SW480 (cell line): ENCODE data around the gene WNT5A.

Experiments
- DNase-seq: peaks from one replicate; pipeline ENCODE4 v3.0.0-alpha.2; 2016; ENCODE audit warnings: low spot score

WNT5A gene

DNA sequence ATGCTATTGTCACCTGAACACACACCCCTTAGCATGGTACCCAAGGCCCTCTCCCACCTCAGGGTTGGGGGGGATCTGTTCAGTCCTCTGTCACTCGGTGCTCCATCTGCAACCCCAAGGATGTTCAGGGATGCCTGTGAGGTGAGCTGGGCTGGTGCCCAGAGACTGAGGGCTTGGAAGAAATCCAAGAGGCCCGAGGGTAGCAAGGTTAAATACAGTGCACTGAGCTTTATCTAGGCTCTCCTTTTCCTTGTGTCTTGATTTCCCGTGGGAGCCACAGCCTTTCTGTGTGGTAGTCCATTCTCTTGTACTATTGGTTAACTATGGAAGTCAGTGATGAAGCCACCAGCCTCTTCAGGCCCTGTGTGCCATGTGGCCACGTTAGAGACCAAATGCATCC lies 18.7 kb upstream of the WNT5A start:
- DNase-seq: no peak

DNA sequence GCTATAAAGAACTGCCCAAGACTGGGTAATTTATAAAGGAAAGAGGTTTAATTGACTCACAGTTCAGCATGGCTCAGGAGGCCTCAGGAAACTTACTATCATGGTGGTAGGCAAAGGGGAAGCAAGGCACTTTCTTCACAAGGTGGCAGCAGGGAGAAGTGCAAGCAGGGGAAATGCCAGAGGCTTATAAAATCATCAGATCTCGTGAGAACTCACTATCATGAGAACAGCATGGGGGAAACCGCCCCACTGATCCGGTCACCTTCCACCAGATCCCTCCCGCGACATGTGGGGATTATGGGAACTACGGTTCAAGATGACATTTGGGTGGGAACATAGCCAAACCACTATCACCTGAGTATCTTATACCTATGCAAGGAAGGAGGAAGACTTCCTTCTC lies 18.0 kb upstream of the WNT5A start:
- peak; percentile 40 for DNase-seq

DNA sequence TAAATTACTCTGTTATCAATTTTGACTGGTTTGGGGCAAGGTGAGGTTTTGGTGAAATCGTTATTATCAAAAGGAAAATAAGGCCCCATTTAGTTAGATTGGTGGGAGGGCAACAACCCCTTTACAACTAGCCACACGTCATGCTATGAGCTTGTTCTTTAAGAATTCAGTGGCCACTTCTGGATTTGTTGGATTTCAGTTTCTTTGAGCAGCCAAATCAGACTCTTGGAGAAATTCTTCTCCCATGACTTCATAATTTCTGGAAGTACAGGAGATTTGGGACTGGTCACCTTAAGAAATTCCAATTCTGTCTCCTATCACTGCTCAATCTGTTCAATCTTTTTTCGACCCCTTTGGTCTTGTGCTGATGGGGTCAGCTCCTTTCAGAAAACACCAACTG lies 14.8 kb upstream of the WNT5A start:
- no peak for DNase-seq

DNA sequence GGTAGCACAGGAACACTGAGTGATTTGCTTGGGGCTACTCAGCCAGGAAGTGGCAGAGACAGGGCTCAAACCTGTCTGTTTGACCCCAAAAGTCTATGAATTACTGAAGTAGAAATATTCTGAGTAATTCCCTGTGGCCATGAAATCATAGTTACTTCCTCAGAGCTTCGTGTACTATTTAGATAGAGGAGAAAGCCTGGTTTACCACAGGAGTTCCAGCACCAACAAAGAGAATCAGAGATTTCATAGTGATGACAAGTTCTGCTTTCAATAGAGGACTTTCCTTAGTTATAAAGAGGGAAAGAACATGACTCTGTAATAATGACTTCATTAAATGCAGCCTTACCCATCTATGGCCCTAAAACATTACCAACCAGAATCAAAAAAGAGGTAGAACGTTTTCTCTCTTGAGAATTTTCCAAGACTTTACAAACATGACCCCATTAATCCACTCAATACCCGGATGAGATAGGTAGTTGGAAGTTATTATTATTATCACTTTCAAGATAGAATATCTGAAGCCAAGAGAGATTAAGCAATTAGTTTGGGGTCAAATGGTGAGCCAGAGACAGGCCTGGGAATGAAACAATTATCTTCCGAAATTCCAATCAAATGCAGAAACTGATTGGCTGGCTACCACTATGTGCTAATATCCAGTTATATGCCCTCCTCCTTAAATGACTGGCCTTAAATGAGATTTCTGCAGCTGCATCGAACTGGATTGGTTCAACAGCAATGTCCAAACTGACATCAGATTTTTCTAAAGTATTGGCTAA lies 13.6 kb upstream of the WNT5A start:
- no peak for DNase-seq

DNA sequence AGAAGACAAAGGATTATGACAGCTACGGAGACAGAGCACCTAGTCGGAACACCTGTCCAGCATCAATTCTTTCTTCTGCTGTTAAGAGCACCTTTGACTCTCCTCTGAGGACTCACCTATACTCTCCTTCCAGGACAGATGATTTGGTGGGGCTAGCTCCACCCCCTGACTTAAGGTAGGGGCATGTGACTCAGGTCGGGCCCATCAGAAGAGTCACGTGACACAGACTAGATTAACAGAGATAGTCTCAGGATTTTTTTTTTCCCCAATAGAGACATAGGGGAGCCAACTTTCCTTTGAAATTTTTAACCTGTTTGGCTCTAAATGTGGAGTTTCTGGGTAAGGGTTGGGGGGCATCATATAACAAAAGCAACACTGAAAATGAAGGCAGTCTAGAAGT lies 11.4 kb upstream of the WNT5A start:
- no peak for DNase-seq

DNA sequence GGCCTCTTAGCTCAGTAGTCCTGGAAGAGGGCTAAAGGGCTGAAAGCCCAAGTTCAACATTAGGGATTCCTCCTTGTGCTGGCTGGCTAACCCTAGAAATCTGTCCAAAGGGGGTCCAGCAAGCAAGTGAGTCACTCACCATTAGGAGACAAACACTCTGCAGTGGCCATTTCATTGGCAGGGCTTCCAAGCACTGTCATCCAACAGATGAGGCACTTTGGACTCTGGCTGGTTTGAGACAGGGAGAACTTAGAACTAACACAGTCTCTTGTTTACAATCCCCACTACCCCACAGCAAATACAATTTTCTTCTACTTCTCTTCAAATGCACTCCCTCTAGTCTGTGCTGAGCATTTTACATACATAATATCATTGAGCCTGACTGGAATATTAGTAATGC lies 10.1 kb upstream of the WNT5A start:
- DNase-seq: no peak

DNA sequence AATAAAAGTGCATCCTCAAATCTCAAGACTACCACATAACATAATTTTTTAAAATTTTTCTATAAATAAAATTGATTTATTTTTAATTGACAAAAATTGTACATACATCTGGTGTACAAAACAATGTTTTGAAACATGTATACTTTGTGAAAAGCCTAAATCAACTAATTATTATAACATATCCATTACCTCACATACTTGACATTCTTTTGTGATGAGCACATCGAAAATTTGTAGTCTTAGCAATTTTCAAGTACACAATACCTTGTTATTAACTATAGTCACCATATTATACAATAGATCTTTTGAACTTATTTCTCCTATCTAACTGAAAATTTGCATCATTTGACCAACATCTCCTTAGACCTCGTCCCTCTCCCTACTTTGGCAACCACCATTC lies 7.9 kb upstream of the WNT5A start:
- DNase-seq: no peak

DNA sequence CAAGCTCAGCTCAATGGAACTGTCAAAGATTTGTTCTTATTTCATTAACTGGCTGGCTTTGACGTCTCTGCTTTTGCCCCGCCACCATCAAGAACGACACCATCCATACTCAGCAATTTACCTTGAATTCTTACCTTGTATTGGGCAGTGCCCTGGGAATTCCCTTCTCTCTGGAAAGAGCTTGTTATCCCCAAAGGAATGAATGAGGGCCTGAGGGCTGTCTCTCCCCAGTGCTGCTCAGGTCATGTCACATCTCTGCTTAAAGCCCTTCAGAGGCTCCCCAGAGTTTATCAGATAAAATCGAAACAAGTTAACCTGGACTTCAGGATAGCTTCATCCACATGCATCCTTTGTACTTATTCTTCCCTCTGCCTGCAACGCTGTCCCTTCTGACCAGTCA lies 5.9 kb upstream of the WNT5A start:
- no peak for DNase-seq

DNA sequence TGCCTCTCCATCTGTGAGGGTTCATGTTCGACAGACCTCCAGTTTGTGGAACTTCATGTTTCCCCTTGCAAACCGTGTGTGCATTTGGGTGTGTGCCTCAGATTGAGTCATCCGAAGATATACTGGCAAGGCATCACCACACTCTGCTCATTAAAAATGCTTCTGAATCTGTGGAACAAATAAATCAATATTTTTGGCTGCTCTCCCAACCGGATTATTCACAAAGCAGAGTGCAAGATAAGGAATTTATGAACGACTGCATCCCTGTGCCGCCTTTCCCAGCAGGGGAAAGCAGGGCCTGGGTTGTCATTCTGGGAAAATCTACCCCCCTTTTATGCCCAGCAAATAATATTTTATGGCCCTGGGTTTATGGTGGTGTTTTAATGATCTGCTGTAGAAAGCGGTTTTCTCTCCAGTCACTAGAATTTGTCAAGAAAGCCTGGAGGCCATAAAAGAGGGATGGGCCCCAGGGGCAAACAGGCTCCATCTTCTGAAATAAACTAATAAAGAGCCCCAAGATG lies 4.2 kb upstream of the WNT5A start:
- DNase-seq: no peak

DNA sequence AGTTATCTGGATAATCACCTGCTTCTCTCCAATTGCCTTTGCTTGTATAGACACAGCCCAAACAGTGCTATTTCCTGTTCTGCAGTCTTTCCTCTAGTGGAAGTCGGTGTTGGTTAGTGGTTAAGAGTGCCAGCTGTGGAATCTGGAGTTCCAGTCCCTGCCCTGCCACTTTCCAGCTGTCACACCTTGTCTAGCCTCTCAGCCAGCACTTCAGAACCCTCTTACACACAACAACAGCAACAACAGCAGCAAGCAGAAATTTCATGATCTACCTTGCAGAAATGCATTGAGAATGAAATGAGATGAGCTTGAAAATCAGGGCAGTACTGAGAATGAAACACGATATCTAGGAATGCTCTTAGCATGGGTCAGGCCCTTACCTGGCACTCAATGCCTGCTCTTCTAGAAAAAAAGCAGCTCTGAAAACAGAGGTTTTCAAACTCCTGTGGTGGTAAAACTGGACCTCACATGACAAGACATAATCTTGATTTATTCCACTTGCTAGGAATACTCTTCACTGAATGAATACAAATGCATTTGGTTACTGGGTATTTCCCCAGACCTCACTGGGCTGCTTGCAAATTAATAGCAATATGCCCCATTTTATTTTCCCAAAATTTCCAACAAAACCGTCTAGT lies 3.3 kb upstream of the WNT5A start:
- DNase-seq: peak; percentile 48

DNA sequence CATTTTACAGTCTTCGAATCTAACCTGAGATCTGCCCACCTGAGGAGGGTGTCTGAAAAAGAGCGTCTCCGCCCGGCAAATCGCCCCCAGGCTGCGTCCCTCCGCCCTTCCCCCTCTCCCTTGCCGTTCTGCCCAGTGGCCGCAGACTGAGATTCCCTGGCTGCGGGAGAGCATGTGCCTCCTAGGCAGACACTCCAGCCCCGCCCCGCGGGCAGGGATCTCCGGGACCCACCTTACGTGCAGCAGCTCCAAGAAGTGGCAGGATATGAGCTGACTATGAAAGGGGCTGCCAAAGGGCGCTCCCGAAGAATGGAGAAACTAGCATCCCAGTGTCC lies 2.7 kb upstream of the WNT5A start:
- peak; percentile 74 for DNase-seq

DNA sequence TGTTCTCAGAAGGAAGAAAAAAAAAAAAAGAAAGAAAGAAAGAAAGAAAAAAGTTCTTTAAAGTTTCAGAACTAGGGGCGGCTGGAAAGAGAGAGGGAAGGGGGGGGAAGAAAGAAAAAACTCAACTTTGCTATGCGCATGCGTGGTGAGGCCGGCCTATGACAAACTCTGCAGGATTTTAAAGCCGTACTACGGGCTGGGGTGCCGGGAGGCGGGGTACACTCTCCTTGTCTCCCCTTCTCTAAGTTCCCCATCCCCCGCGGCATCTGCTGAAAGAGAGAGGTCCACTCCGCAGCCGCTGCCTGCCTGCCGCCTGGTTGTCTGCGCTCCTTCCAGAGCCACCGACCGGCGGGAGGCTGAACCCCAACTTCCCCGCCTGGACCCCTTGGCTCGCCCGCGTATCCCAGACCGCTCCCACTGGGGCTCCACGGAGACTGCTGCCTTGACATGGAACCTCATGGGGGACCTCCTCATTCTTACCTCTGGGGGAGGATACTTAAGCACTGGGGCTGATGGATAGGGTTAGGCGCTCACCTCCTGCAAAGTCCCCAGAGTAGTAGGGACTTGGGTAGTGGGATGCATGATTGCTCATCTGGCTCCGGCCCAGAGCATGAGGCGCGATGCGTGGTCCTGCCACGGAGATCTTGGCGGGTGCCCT lies 1.4 kb upstream of the WNT5A start:
- peak; percentile 69 for DNase-seq

DNA sequence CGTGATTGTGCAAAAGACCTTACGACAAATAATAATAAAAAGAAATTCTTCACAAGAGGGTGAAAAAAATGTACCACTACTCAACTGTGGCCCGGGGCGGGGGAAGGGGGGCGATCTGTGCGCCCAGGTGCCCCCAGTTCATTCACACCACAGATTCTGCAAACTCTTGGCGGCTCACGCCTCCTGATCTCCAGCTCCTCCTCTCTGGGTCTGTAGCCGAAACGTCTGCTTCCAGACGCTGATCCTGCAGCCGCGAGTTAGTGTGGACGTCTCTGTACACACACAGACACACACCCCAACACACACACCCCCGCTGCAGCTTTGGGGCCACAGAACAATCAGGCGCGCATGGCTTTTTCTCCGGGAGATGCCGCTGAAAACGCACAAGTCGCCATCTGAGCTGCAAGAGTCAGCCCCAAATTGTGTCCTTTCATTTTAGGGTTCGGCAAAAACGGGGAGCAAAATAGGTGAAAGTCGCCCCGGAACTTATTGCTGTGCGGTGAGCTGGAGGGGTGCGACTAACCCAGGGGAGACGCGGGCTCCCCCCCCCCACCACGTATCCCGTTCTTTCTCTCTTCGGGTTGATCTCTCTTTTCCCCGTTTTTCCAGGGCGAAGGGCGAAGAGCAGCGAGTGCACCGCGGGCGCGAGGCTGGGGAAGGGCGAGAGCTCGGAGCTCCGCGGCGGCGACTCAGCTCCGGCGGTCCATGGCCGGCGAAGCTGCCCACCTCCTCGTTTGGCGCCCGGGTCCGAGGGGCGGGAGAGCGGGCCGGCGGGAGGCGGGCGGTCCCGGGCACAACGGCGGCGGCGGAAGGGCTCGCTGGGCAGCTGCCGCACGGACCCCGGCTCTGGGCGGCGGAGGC lies 505 bp upstream of the WNT5A start:
- DNase-seq: peak; percentile 67

DNA sequence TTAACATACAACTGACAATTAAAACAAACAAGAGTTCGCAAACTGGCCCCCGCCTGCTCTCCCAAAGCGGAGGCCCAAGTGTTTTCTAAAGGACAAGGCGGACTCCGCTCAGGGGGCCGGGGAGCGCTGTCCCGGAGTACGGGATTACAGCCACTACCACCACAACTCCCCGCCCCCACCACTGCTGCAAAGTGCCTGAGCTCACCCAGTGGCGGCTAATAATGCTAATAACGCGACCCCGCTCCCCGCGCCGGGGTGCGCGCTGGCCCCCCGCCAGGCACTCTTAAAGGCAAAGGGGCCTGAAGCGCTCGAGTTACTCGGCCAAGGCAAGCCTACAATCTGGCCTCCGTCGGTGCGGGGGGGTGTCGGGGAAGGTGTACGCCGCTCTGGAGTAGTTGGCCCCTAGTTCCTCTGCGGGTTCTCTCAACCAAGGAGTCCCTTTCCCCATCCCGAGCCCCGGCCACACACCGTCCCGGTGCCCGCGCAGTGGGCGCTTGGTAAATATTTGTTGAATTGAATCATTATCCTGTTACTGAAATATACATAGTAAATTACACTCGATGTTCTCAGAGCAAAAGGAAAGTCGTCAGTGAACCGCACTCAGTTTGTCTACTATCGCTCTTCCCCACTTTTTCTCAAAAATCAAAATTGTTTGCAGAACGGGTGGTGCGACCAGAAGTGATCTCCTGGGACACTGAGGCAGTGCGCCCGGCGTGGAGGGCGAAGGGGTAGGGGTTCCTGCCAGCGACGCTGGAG lies 827 bp downstream of the WNT5A start:
- DNase-seq: peak; percentile 46

DNA sequence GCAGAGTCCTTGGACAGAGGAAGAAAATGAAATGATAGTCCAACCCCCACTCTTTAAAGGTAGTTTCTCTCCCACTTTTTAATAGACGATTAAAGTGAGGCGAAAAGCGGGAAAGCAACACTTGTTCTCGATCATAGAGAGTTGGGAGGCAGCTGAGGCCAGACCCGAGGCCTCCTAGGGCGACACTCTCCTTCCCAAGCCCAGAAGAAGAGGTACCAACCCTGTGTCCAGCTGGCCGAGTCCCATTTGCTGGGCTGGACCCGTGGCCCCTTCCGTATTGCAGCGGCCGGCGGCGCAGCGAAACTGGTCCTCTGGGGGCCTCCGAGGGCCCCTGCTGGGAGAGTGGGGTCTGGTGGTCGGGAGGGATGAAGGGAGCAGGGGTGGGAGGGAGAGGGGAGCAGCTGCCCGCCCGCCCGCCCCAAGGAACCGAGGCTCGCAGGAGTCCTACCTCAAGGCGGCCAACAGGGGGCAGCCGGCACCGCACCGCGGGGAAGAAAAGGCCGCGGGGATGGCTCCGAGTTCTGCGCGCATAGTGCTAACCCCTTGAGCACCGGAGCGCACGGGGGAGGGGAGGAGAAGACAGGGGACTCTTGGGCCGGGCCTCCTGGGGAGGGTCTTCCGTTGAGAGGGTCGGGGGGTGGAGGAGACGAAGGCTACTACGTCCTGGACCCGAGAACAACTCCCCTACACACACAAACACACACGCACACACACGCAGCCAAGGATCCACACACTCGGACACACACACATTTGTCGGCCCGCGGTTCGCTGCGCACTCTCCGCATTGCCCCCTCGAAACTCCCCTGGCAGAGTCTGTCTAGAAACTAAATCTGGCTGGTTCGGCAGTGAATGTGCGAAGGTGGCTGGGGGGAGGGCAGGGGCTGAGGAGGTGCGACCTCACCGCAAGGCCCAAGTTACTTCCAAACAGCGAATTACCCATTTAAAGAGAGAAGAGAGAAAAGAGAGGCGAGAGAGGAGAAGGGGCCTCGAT lies 2.0 kb downstream of the WNT5A start:
- DNase-seq: peak; percentile 65

DNA sequence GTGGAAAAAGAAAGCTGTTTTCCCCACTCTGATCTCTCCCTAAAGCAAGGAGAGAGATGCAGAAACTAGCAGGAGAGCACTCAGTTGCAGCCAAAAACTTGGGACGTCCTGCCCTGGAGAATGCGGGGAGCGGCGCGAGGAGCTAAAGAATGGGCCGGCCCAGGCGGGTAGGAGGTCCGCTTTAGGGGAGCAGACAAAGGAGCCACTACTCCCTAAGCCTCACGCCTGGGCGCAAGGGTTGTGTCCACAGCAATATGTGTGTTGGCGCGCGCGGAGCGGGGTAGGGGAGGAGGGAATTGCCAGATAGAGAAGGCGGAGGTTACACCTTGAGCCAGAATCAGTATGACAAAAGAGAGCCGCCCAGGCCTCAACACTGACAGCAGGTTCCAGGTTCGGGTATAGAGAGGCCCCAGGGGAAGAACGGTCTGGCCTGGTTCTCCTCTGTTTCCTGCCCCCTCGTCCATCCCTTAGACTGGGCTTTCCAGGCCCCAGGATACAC lies 2.9 kb downstream of the WNT5A start:
- no peak for DNase-seq

DNA sequence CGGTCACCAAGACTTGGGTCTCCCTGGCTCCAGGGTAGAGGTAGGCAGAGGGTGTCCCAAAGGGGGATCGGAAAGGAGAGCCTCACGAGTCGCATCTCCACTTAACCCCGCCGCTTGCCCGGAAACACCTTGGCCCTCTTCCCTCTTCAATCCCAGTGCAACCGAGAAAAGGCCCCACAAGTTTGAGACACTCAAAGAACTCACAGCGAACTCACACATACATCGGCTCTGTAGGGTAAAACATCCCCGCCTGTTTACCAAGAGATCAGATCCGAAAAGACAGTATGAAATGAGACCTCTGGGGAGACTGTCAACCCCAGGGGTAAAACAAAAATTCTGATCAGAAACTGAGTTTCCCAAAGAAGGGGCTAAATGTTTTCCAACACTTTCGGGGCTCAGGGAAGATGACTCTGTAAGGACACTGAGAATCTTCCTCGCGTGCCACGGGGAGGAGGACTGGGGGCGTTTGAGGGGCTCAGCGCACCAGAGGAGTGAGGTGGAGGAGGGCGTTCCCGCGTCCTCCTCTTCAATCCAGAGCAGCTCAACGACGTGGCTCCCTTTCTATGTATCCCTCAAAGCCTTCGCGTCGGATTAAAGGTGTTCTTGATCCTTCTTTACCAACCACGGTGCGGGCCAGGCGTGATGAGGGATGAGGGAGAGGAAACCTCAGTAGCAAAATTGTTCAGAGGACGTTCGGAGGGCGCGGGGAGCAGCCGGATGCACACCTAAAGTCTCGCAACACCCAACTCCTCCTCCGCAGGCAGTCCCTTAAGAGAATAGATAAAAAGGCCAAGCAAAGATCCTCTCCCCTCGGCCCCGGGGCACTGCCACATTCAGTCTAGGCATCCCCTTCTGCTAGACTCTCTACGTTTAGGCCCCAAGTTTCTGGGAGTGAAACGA lies 3.7 kb downstream of the WNT5A start:
- DNase-seq: no peak

DNA sequence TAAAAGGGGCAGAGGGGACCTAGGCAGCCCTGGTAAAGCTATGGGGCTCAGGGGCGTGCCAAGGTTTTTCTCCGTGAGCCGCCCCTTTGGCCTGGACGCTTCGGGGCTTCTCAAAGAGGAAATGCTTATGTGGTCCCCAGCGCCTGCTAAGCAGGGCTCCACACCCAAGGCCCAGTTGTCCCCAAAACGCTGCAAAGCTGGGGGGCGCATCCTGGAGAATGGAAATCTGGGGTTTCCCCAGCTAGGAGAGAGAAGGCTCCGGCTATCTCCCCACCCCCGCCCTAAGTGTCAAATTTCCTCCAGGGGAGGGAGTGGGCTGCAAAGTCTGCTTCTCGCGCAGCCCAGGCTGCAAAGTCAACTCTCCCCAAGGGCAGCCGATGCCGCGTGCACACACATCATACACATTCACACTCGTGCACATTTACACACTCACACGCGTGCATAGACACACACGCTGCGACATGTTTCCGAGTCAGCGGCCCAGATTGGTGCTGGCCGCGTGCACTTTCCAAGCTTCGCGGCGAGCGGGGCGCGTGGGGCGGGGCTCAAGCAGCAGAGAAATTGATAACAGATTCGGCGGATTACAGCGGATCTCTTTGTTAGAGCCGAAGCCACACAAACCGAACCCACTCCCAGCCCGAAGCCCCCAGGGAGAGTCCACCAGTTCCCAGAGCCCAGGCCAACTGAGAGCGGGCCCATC lies 4.5 kb downstream of the WNT5A start:
- no peak for DNase-seq
